ENCODE results near the gene KLHL29. TPM values are rescaled to one million over a fixed set of nuclear protein-coding genes. Genes with fewer than 3 reads are reported as not detected.

Gene KLHL29
- total and polyA plus RNA-seq, 2 donors (not counting 1 experiment from before 2014, with no cell fraction given): 1.3 to 3.4 TPM

DNA sequence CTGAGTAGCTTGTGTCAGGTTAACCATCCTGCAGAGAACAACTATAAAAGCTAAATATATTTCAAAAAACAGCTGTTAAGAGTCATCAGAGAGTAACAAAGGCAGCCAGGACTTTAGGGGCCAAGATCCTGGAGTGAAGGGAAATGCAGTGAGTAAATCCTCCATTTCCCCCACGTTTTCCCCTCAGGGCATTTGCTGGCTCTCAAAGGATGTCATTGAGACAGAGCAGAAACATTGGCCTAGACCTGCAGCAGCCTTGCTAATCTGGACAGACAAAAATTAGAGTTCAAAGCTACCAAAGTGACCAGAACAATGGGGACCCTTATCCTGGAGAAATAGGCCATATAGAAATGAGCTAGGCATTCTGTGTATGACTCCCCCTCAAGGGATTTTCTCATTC lies 21.1 kb upstream of the KLHL29 start:
- ChIA-PET CTCF (interaction anchor here (0.6 kb wide), 1 partner anchor 9 kb away, joined by 3 read pairs; no protein-coding TSS in a partner anchor), POLR2A (no interaction called here)
- H3K9me3 ChIP-seq (ENCODE audit: control extremely low read depth in 1 of 3, control insufficient read depth in 2 of 3, insufficient read depth in 1 of 3, low read length in 2 of 3): no peaks in the 10 kb centered on the region
- H3K36me3 ChIP-seq (replicated peaks in 1 of 2; ENCODE audit: control extremely low read depth in 1 of 2, control insufficient read depth in 1 of 2, extremely low read depth in 1 of 2, insufficient read depth in 2 of 2, low read length in 1 of 2): no peaks in the 10 kb centered on the region
- H3K9me3 Mint-ChIP-seq (ENCODE audit: insufficient read depth): no peaks in the 10 kb centered on the region
- peaks cover 0 to 20% (median 9%) of the 10 kb centered on the region in 4 experiments for H3K27me3 ChIP-seq (replicated peaks in 1 of 4; ENCODE audit: control extremely low read depth in 1 of 4, control insufficient read depth in 3 of 4, insufficient read depth in 4 of 4, low read length in 3 of 4)
- no peaks in the 10 kb centered on the region for H3K4me1 ChIP-seq (ENCODE audit: control insufficient read depth in 2 of 2, insufficient read depth in 2 of 2, low read length in 2 of 2)
- H2AFZ ChIP-seq (ENCODE audit: insufficient read depth, low read depth, low read length, poor library complexity, severe bottlenecking): no peak overlapping the region
- H4K20me1 ChIP-seq (ENCODE audit: control insufficient read depth, insufficient read depth, low read length, poor library complexity, severe bottlenecking): no peaks in the 10 kb centered on the region
- no peak overlapping the region for H3K27ac ChIP-seq (ENCODE audit: low read length in 2 of 2)
- no peak for ATAC-seq (ENCODE audit: low read depth)
- intact Hi-C loops (cut with micrococcal nuclease): no loop called here
- H3K4me2 ChIP-seq (replicated peaks; ENCODE audit: low read depth, low read length, poor library complexity, severe bottlenecking): no peak overlapping the region
- H3K4me3 Mint-ChIP-seq: no peak overlapping the region
- no peaks in the 10 kb centered on the region for H3K4me1 Mint-ChIP-seq
- H3K27ac Mint-ChIP-seq: no peak overlapping the region
- peaks cover 44% of the 10 kb centered on the region for H3K27me3 Mint-ChIP-seq
- WGBS (ENCODE audit: insufficient coverage): no CpG with 5 or more reads among the region's 1 CpG
- DNase-seq: no peak
- TF ChIP-seq CTCF (IDR thresholded peaks at IDR 0.05): no peak
- TF ChIP-seq EZH2 (IDR thresholded peaks at IDR 0.05; ENCODE audit: borderline replicate concordance, insufficient read depth, low read depth, low read length, poor library complexity, severe bottlenecking): no peak
- H3K9ac ChIP-seq (ENCODE audit: low read length): no peak overlapping the region
- no peaks in the 10 kb centered on the region for H3K79me2 ChIP-seq (ENCODE audit: control insufficient read depth, insufficient read depth, low read length)
- no peak overlapping the region for H3K4me3 ChIP-seq (ENCODE audit: control extremely low read depth in 1 of 5, extremely low read depth in 1 of 5, insufficient read depth in 1 of 5, low read depth in 2 of 5, low read length in 4 of 5)

DNA sequence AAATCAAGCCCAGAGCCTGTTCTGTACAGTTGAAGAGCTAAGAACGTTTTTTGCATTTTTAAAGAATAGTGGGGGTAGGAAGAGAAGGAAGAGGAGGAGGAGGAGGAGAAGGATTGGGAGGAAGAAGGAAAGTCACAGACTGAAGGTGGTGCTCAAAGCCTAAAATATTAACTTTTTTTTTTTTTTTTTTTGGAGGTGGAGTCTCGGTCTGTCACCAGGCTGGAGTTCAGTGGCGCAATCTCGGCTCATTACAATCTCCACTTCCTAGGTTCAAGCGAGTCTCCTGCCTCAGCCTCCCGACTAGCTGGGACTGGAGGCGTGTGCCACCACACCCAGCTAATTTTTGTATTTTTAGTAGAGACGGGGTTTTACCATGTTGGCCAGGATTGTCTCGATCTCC lies 18.3 kb upstream of the KLHL29 start:
- intact Hi-C loops (cut with micrococcal nuclease): no loop called here
- ChIA-PET POLR2A (no interaction called here), CTCF (interaction anchor here (1.4 kb wide), 1 partner anchor 15 kb away, joined by 4 read pairs; no protein-coding TSS in a partner anchor)
- Histone ChIP-seq H3K4me2 (replicated peaks; ENCODE audit: low read depth, low read length, poor library complexity, severe bottlenecking) (no peak overlapping the region), H3K27me3 (replicated peaks in 1 of 4; ENCODE audit: control extremely low read depth in 1 of 4, control insufficient read depth in 3 of 4, insufficient read depth in 4 of 4, low read length in 3 of 4) (peaks cover 0 to 17% (median 9%) of the 10 kb centered on the region in 4 experiments), H4K20me1 (ENCODE audit: control insufficient read depth, insufficient read depth, low read length, poor library complexity, severe bottlenecking) (no peaks in the 10 kb centered on the region), H3K27ac (ENCODE audit: low read length in 2 of 2) (no peak overlapping the region), H3K9me3 (ENCODE audit: control extremely low read depth in 1 of 3, control insufficient read depth in 2 of 3, insufficient read depth in 1 of 3, low read length in 2 of 3) (no peaks in the 10 kb centered on the region), H2AFZ (ENCODE audit: insufficient read depth, low read depth, low read length, poor library complexity, severe bottlenecking) (no peak overlapping the region), H3K4me1 (ENCODE audit: control insufficient read depth in 2 of 2, insufficient read depth in 2 of 2, low read length in 2 of 2) (no peaks in the 10 kb centered on the region), H3K9ac (ENCODE audit: low read length) (no peak overlapping the region), H3K36me3 (replicated peaks in 1 of 2; ENCODE audit: control extremely low read depth in 1 of 2, control insufficient read depth in 1 of 2, extremely low read depth in 1 of 2, insufficient read depth in 2 of 2, low read length in 1 of 2) (no peaks in the 10 kb centered on the region), H3K79me2 (ENCODE audit: control insufficient read depth, insufficient read depth, low read length) (no peaks in the 10 kb centered on the region), H3K4me3 (ENCODE audit: control extremely low read depth in 1 of 5, extremely low read depth in 1 of 5, insufficient read depth in 1 of 5, low read depth in 2 of 5, low read length in 4 of 5) (no peak overlapping the region)
- DNase-seq: no peak
- no peaks in the 10 kb centered on the region for H3K9me3 Mint-ChIP-seq (ENCODE audit: insufficient read depth)
- H3K4me3 Mint-ChIP-seq: no peak overlapping the region
- 50% methylated on average over 2 of the region's 9 CpGs for WGBS (ENCODE audit: insufficient coverage)
- H3K4me1 Mint-ChIP-seq: no peaks in the 10 kb centered on the region
- H3K27me3 Mint-ChIP-seq: peaks cover 34% of the 10 kb centered on the region
- no peak for TF ChIP-seq CTCF (IDR thresholded peaks at IDR 0.05)
- TF ChIP-seq EZH2 (IDR thresholded peaks at IDR 0.05; ENCODE audit: borderline replicate concordance, insufficient read depth, low read depth, low read length, poor library complexity, severe bottlenecking): no peak
- no peak overlapping the region for H3K27ac Mint-ChIP-seq
- no peak for ATAC-seq (ENCODE audit: low read depth)

Data from B cell (primary cell).